Hepatocyte (in vitro differentiated cells): Measurements from ENCODE around the gene SLC22A8. TPM values are rescaled to one million over a fixed set of nuclear protein-coding genes. Genes with fewer than 3 reads are reported as not detected.

Experiments
- DNase-seq: peaks from one replicate; pipeline ENCODE4 v3.0.0-alpha.2; 2016; ENCODE audit warnings: low spot score
- H2AFZ ChIP-seq: fragments of 200-600 bp; sonication (generic); 2 replicates; pipeline ENCODE4 v1.6.0; 2016; ENCODE audit warnings: antibody characterized with exemption, mild to moderate bottlenecking
- H3K27ac ChIP-seq: fragments of 200-600 bp; sonication (generic); 2 replicates; pipeline ENCODE4 v1.5.1; 2016; ENCODE audit warnings: mild to moderate bottlenecking
- H3K27me3 ChIP-seq: fragments of 200-600 bp; sonication (generic); 2 replicates; pipeline ENCODE4 v1.6.1; 2016
- H3K36me3 ChIP-seq: fragments of 200-600 bp; sonication (generic); replicated peaks from 2 replicates; pipeline ENCODE4 v1.5.1; 2016; ENCODE audit warnings: low read depth; ENCODE audit not compliant: insufficient read depth
- H3K4me1 ChIP-seq: fragments of 200-600 bp; sonication (generic); 2 replicates; pipeline ENCODE4 v1.5.1; 2016; ENCODE audit warnings: mild to moderate bottlenecking, moderate library complexity; ENCODE audit not compliant: insufficient read depth
- H3K4me2 ChIP-seq: fragments of 200-600 bp; sonication (generic); 2 replicates; pipeline ENCODE4 v1.6.0; 2016
- H3K4me3 ChIP-seq: fragments of 200-600 bp; sonication (generic); 2 replicates; pipeline ENCODE4 v1.5.1; 2016; ENCODE audit warnings: mild to moderate bottlenecking
- H3K79me2 ChIP-seq: fragments of 200-600 bp; sonication (generic); 2 replicates; pipeline ENCODE4 v1.6.0; 2017; ENCODE audit warnings: mild to moderate bottlenecking
- H3K9me2 ChIP-seq: fragments of 200-600 bp; sonication (generic); replicated peaks from 2 replicates; pipeline ENCODE4 v1.6.0; 2017; ENCODE audit warnings: mild to moderate bottlenecking; ENCODE audit not compliant: insufficient read depth
- H3K9me3 ChIP-seq: fragments of 200-600 bp; sonication (generic); 2 replicates; pipeline ENCODE4 v1.5.1; 2016; ENCODE audit warnings: low read depth, mild to moderate bottlenecking
- H4K20me1 ChIP-seq: fragments of 200-600 bp; sonication (generic); 2 replicates; pipeline ENCODE4 v1.6.0; 2016; ENCODE audit warnings: mild to moderate bottlenecking; ENCODE audit not compliant: insufficient read depth, poor library complexity, severe bottlenecking
- CTCF ChIP-seq: fragments of 200-600 bp; sonication (generic); IDR thresholded peaks from 2 replicates; pipeline ENCODE4 v1.5.1; 2016; ENCODE audit warnings: antibody characterized with exemption, mild to moderate bottlenecking; ENCODE audit not compliant: poor library complexity
- EZH2 ChIP-seq: fragments of 200-600 bp; sonication (generic); IDR thresholded peaks from 2 replicates; pipeline ENCODE4 v1.6.1; 2016; ENCODE audit warnings: antibody characterized with exemption, mild to moderate bottlenecking, borderline replicate concordance
- EZH2phosphoT487 ChIP-seq: fragments of 200-600 bp; sonication (generic); IDR thresholded peaks from one replicate; pipeline ENCODE4 v1.6.1; 2018; ENCODE audit warnings: antibody characterized with exemption, mild to moderate bottlenecking, low read depth, moderate library complexity; ENCODE audit not compliant: unreplicated experiment, severe bottlenecking
- WGBS: methylation state at CpG from one replicate; pipeline ENCODE4 v1.1.6; 2016; ENCODE audit warnings: low lambda C conversion rate; ENCODE audit errors: missing lambda C conversion rate; 5-methylcytosine and 5-hydroxymethylcytosine counted together
- polyA plus RNA-seq: library from polyadenylated mRNA; unstranded; fragments of >200 nt; fragmentation: Nextera tagmentation; extraction: Ambion mirVana; gene quantifications from 2 replicates; pipeline ENCODE4 v1.2.1, GENCODE V29; 2016
- total RNA-seq: library from RNA; depleted of rRNA; stranded (reverse); fragments of >200 nt; gene quantifications from 2 replicates; pipeline ENCODE4 v1.2.3, GENCODE V29; 2014

The SLC22A8 gene
- total and polyA plus RNA-seq, 2 experiments from 2014 or later: 0.41 TPM; not detected in 1

- Histone ChIP-seq H3K27me3 (no peaks in the 10 kb centered on the region), H3K9me2 (no peaks in the 10 kb centered on the region), H3K27ac (no peak overlapping the region), H2AFZ (no peak overlapping the region), H3K79me2 (no peaks in the 10 kb centered on the region), H3K4me1 (no peaks in the 10 kb centered on the region), H4K20me1 (no peaks in the 10 kb centered on the region), H3K4me3 (no peak overlapping the region), H3K9me3 (no peaks in the 10 kb centered on the region), H3K36me3 (no peaks in the 10 kb centered on the region), H3K4me2 (no peak overlapping the region)
- no peak for DNase-seq
- 82% methylated on average over 7 of the region's 7 CpGs for WGBS
- no peak for TF ChIP-seq EZH2phosphoT487
- TF ChIP-seq CTCF: no peak
- TF ChIP-seq EZH2: no peak
Measured at GRCh38 chr11:62981743-62982142, 33.9 kb downstream of the SLC22A8 start.

- Histone ChIP-seq H3K27me3 (no peaks in the 10 kb centered on the region), H3K27ac (no peak overlapping the region), H4K20me1 (no peaks in the 10 kb centered on the region), H3K4me1 (no peaks in the 10 kb centered on the region), H3K4me3 (no peak overlapping the region), H3K4me2 (no peak overlapping the region), H3K36me3 (no peaks in the 10 kb centered on the region), H3K9me2 (no peaks in the 10 kb centered on the region), H3K79me2 (no peaks in the 10 kb centered on the region), H2AFZ (no peak overlapping the region), H3K9me3 (no peaks in the 10 kb centered on the region)
- no peak for TF ChIP-seq CTCF
- TF ChIP-seq EZH2phosphoT487: no peak
- no peak for TF ChIP-seq EZH2
- 20% methylated on average over 1 of the region's 1 CpG for WGBS
- peak; percentile 48 for DNase-seq
Measured at GRCh38 chr11:62980133-62980760, 35.4 kb downstream of the SLC22A8 start.

GRCh38 chr11:62976109-62976508 lies 39.5 kb downstream of the SLC22A8 start:
- Histone ChIP-seq H3K4me1 (peaks cover 5% of the 10 kb centered on the region), H3K4me3 (no peak overlapping the region), H3K79me2 (no peaks in the 10 kb centered on the region), H3K27ac (no peak overlapping the region), H2AFZ (no peak overlapping the region), H3K9me2 (no peaks in the 10 kb centered on the region), H3K4me2 (no peak overlapping the region), H3K9me3 (no peaks in the 10 kb centered on the region), H4K20me1 (no peaks in the 10 kb centered on the region), H3K27me3 (no peaks in the 10 kb centered on the region), H3K36me3 (no peaks in the 10 kb centered on the region)
- DNase-seq: no peak
- WGBS: 87% methylated on average over 5 of the region's 5 CpGs
- no peak for TF ChIP-seq CTCF
- TF ChIP-seq EZH2: no peak
- no peak for TF ChIP-seq EZH2phosphoT487
